SK-N-SH (cell line): Measurements from ENCODE around the gene DSCAML1. TPM values are rescaled to one million over a fixed set of nuclear protein-coding genes. Genes with fewer than 3 reads are reported as not detected.

Experiments used
- CTCF ChIA-PET: fragments of 300-600, 350-600 bp; formaldehyde crosslinking; extraction: SDS; loops from one replicate; lab custom pipeline; 2021; lab: Yijun Ruan, JAX
- POLR2A ChIA-PET: fragments of 350-600 bp; sonication (Branson Sonifier 250); formaldehyde crosslinking; extraction: SDS; loops from one replicate; lab custom pipeline; 2020; ENCODE audit warnings: antibody characterized with exemption, inconsistent platforms; lab: Yijun Ruan, JAX
- DNase-seq: peaks from one replicate; pipeline ENCODE4 v3.0.0; 2012
- H2AFZ ChIP-seq: fragments of 200-600 bp; sonication (generic); 2 replicates; pipeline ENCODE4 v1.8.1; 2016; ENCODE audit warnings: antibody characterized with exemption, mild to moderate bottlenecking, low read depth
- H3F3A ChIP-seq: fragments of 200-600 bp; sonication (generic); replicated peaks from 2 replicates; pipeline ENCODE3; 2016; ENCODE audit warnings: antibody characterized with exemption, mild to moderate bottlenecking; ENCODE audit not compliant: insufficient read depth
- H3K27ac ChIP-seq, 2 experiments: fragments of 200-500 bp in 1 of 2; fragments of 200-600 bp in 1 of 2; sonication (Bioruptor generic) in 1 of 2; sonication (generic), shearing (Covaris generic) in 1 of 2; 2 replicates each; pipeline versions ENCODE4 v1.5.1 to v1.6.1; 2014 to 2016; ENCODE audit warnings: low read depth in 2 of 2, inconsistent platforms in 1 of 2, low read length in 1 of 2, mild to moderate bottlenecking in 1 of 2, mixed read lengths in 1 of 2
- H3K27me3 ChIP-seq: fragments of 200-600 bp; sonication (generic), shearing (Covaris generic); 2 replicates; pipeline ENCODE4 v1.6.1; 2016; ENCODE audit warnings: mixed run types; ENCODE audit not compliant: insufficient read depth
- H3K36me3 ChIP-seq, 2 experiments: fragments of 200-500 bp in 1 of 2; fragments of 200-600 bp in 1 of 2; sonication (Bioruptor generic) in 1 of 2; sonication (generic) in 1 of 2; replicated peaks in 1 of 2; 2 replicates each; pipeline versions ENCODE3 to v1.5.1; 2014 to 2016; ENCODE audit warnings: low read length in 1 of 2, mild to moderate bottlenecking in 1 of 2; ENCODE audit not compliant: insufficient read depth in 2 of 2, control insufficient read depth in 1 of 2
- H3K4me1 ChIP-seq, 2 experiments: fragments of 200-500 bp in 1 of 2; fragments of 200-600 bp in 1 of 2; sonication (Bioruptor generic) in 1 of 2; sonication (generic), shearing (Covaris generic) in 1 of 2; 2 replicates each; pipeline versions ENCODE4 v1.5.1 to v1.6.1; 2014 to 2016; ENCODE audit warnings: low read depth in 1 of 2, low read length in 1 of 2, mixed run types in 1 of 2; ENCODE audit not compliant: insufficient read depth in 2 of 2, control insufficient read depth in 1 of 2
- H3K4me2 ChIP-seq: fragments of 200-600 bp; sonication (generic), shearing (Covaris generic); 2 replicates; pipeline ENCODE4 v1.6.1; 2017; ENCODE audit warnings: mixed run types
- H3K4me3 ChIP-seq, 2 experiments: fragments of 200-500 bp in 1 of 2; fragments of 200-600 bp in 1 of 2; sonication (Bioruptor generic) in 1 of 2; sonication (generic), shearing (Covaris generic) in 1 of 2; 2 replicates each; pipeline versions ENCODE4 v1.5.1 to v1.8.1; 2014 to 2016; ENCODE audit warnings: low read depth in 2 of 2, inconsistent platforms in 1 of 2, low read length in 1 of 2, mild to moderate bottlenecking in 1 of 2, mixed read lengths in 1 of 2, moderate library complexity in 1 of 2
- H3K79me2 ChIP-seq: fragments of 200-600 bp; sonication (generic); 2 replicates; pipeline ENCODE4 v1.8.1; 2017; ENCODE audit warnings: mild to moderate bottlenecking; ENCODE audit not compliant: insufficient read depth
- H3K9ac ChIP-seq: fragments of 200-600 bp; sonication (generic); 2 replicates; pipeline ENCODE4 v1.6.1; 2017; ENCODE audit warnings: mixed run types
- H3K9me2 ChIP-seq: fragments of 200-600 bp; sonication (generic); 2 replicates; pipeline ENCODE4 v1.6.1; 2017; ENCODE audit warnings: mixed run types
- H3K9me3 ChIP-seq: fragments of 200-600 bp; sonication (generic); 2 replicates; pipeline ENCODE4 v1.6.1; 2017; ENCODE audit warnings: mixed run types, mild to moderate bottlenecking, moderate library complexity
- H4K20me1 ChIP-seq: fragments of 200-600 bp; sonication (generic); 2 replicates; pipeline ENCODE4 v1.6.1; 2017; ENCODE audit warnings: mild to moderate bottlenecking, mixed run types; ENCODE audit not compliant: insufficient read depth
- CHD2 ChIP-seq: fragments of 150-350 bp; IDR thresholded peaks from 2 replicates; pipeline ENCODE4 v1.6.1; 2018; ENCODE audit warnings: low read length; ENCODE audit not compliant: partially characterized antibody
- EP300 ChIP-seq, 2 experiments: IDR thresholded peaks; 2 replicates each; pipeline versions ENCODE4 v1.4.0 to v1.6.1; 2012; ENCODE audit warnings: borderline replicate concordance in 1 of 2, low read depth in 1 of 2, low read length in 1 of 2
- FOXM1 ChIP-seq: IDR thresholded peaks from 2 replicates; pipeline ENCODE4 v1.4.0; 2012; ENCODE audit warnings: low read depth, mild to moderate bottlenecking
- GABPA ChIP-seq: IDR thresholded peaks from 2 replicates; pipeline ENCODE4 v1.4.0; 2012; ENCODE audit warnings: low read depth, mild to moderate bottlenecking
- GATA2 ChIP-seq: sonication (generic); formaldehyde crosslinking; IDR thresholded peaks from 2 replicates; pipeline ENCODE4 v1.5.0; 2020; ENCODE audit warnings: mild to moderate bottlenecking, missing genetic modification reagents
- JUND ChIP-seq: IDR thresholded peaks from 2 replicates; pipeline ENCODE4 v1.4.0; 2012
- MEF2A ChIP-seq: IDR thresholded peaks from 2 replicates; pipeline ENCODE4 v1.4.0; 2012; ENCODE audit warnings: low read depth, borderline replicate concordance
- MXI1 ChIP-seq: IDR thresholded peaks from 2 replicates; pipeline ENCODE4 v1.6.1; 2012; ENCODE audit warnings: mild to moderate bottlenecking, low read depth, low read length, improper control_type of control experiment
- POLR2AphosphoS5 ChIP-seq: IDR thresholded peaks from 2 replicates; pipeline ENCODE4 v1.6.1; 2012; ENCODE audit warnings: low read depth, low read length
- RAD21 ChIP-seq: IDR thresholded peaks from 2 replicates; pipeline ENCODE4 v1.6.1; 2012; ENCODE audit warnings: mild to moderate bottlenecking, low read length
- RCOR1 ChIP-seq: fragments of 150-350 bp; IDR thresholded peaks from 2 replicates; pipeline ENCODE4 v1.6.1; 2017; ENCODE audit warnings: antibody characterized with exemption, low read length
- RFX5 ChIP-seq: IDR thresholded peaks from 2 replicates; pipeline ENCODE4 v1.6.1; 2012; ENCODE audit warnings: mild to moderate bottlenecking, improper control_type of control experiment, low read length
- RXRA ChIP-seq: IDR thresholded peaks from 2 replicates; pipeline ENCODE4 v1.4.0; 2012; ENCODE audit warnings: low read depth, mild to moderate bottlenecking, borderline replicate concordance
- SIN3A ChIP-seq: IDR thresholded peaks from 2 replicates; pipeline ENCODE4 v1.6.1; 2012; ENCODE audit warnings: low read depth, mild to moderate bottlenecking, low read length, moderate library complexity, borderline replicate concordance
- SMC3 ChIP-seq: IDR thresholded peaks from 2 replicates; pipeline ENCODE4 v1.6.1; 2012; ENCODE audit warnings: low read depth, low read length, improper control_type of control experiment
- TEAD4 ChIP-seq: IDR thresholded peaks from 2 replicates; pipeline ENCODE4 v1.4.0; 2012; ENCODE audit warnings: mild to moderate bottlenecking, borderline replicate concordance; ENCODE audit not compliant: insufficient read depth
- WGBS: methylation state at CpG from one replicate; pipeline ENCODE4 v1.1.6; 2017; ENCODE audit warnings: low lambda C conversion rate; 5-methylcytosine and 5-hydroxymethylcytosine counted together
- polyA plus RNA-seq, 3 experiments: library from polyadenylated mRNA; depleted of rRNA; stranded (reverse); fragments of >200 nt; gene quantifications; 2 replicates each; pipeline ENCODE4 v1.2.3, GENCODE V29; 2012
- TF ChIP-seq, protein P1 (sequence below): IDR thresholded peaks from 2 replicates; pipeline ENCODE4 v1.4.0; 2012; ENCODE audit warnings: low read depth
- TF ChIP-seq, protein P2 (sequence below): IDR thresholded peaks from 2 replicates; pipeline ENCODE4; 2012
- TF ChIP-seq, protein P3 (sequence below): IDR thresholded peaks from 2 replicates; pipeline ENCODE4 v1.4.0; 2012; ENCODE audit warnings: low read depth, borderline replicate concordance
- TF ChIP-seq, protein P4 (sequence below): IDR thresholded peaks from 2 replicates; pipeline ENCODE4 v1.4.0; 2012; ENCODE audit warnings: low read depth, borderline replicate concordance

Gene DSCAML1
- polyA plus RNA-seq, 1 of the 3 experiments (the other 2 are of a cell fraction), result not detected

DNA sequence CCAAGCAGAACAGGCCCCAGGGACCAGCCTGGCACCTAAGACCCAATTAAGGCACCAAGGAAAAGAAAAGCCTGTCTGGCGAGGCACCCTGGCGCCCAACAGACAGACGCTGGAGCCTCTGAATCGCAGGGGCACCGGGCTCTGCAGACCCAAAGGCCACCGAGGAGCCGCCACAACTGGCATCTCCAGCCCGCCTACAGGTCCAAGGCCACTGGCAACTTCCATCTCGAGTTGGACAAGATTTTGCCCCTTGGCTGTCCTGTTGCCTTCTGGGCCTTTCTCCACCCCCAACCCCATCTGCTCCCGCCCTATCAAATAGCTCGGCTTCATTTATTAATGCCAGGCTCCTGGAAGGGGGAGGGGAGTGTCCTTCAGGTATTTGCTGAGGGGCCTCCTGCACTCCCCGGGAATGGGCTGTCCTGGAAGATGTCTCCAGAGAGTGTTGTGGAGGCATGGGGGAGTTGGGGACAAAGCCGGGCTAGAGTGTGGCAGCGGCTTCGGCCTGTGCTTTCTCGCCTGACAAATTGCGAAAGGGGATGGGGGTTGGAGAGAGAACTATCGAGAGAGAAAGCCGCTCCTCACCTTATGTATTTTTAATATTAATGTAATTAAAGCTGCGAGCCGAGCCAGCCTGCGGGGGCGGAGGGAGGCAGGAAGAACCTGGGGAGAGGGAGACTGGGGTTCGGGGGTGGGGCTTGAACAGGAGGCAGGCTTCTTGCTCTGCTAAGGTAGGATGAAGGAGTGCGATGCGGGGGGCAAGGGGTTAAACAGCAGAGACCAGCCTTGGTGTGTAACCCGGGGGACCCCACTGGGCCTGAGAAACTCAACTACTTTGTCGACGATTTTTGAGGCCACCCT lies 2.0 kb downstream of the DSCAML1 start:
- WGBS, result 64% methylated on average over 22 of the region's 29 CpGs
- no peaks in the 10 kb centered on the region for H3F3A ChIP-seq

DNA sequence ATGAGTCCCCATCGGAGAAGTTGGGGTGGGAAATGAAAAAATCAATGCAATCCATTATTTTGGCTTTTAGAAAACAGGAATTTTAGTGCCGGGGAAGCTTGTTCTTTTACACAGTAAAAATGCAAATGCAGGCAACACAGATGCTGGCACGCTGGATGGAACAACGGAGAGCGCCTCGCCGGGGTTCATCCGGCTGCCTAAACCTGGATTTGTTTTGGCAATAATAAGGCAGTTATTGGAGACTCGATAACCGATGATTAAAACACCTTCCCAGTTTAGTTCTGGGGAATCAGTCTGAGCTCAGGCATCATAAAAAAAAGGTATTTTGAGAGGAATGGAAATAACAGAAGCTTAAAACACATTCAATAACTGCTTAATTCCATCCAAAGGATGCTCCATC lies 2.9 kb downstream of the DSCAML1 start:
- ChIA-PET CTCF (interaction anchor here (0.9 to 5.6 kb wide), 7 partner anchors 10 to 368 kb away, joined by 3 to 46 read pairs (median 5); no protein-coding TSS in a partner anchor), POLR2A (no interaction called here)
- TF ChIP-seq JUND (no peak), RXRA (no peak), RCOR1 (no peak), MXI1 (no peak), RAD21 (no peak), EP300 (IDR thresholded peaks at IDR 0.05; ENCODE audit: borderline replicate concordance in 1 of 2, low read depth in 1 of 2, low read length in 1 of 2) (no peak), SIN3A (no peak), GABPA (no peak), TEAD4 (no peak), RFX5 (no peak), CHD2 (no peak), MEF2A (no peak), FOXM1 (no peak), GATA2 (CRISPR knock-in tag) (no peak), SMC3 (no peak)
- TF ChIP-seq, protein P1, sequence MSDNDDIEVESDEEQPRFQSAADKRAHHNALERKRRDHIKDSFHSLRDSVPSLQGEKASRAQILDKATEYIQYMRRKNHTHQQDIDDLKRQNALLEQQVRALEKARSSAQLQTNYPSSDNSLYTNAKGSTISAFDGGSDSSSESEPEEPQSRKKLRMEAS, result no peak
- TF ChIP-seq, protein P2, sequence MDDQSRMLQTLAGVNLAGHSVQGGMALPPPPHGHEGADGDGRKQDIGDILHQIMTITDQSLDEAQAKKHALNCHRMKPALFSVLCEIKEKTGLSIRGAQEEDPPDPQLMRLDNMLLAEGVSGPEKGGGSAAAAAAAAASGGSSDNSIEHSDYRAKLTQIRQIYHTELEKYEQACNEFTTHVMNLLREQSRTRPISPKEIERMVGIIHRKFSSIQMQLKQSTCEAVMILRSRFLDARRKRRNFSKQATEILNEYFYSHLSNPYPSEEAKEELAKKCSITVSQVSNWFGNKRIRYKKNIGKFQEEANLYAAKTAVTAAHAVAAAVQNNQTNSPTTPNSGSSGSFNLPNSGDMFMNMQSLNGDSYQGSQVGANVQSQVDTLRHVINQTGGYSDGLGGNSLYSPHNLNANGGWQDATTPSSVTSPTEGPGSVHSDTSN, result no peak
- TF ChIP-seq, protein P3, sequence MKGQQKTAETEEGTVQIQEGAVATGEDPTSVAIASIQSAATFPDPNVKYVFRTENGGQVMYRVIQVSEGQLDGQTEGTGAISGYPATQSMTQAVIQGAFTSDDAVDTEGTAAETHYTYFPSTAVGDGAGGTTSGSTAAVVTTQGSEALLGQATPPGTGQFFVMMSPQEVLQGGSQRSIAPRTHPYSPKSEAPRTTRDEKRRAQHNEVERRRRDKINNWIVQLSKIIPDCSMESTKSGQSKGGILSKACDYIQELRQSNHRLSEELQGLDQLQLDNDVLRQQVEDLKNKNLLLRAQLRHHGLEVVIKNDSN, result no peak
- TF ChIP-seq, protein P4, sequence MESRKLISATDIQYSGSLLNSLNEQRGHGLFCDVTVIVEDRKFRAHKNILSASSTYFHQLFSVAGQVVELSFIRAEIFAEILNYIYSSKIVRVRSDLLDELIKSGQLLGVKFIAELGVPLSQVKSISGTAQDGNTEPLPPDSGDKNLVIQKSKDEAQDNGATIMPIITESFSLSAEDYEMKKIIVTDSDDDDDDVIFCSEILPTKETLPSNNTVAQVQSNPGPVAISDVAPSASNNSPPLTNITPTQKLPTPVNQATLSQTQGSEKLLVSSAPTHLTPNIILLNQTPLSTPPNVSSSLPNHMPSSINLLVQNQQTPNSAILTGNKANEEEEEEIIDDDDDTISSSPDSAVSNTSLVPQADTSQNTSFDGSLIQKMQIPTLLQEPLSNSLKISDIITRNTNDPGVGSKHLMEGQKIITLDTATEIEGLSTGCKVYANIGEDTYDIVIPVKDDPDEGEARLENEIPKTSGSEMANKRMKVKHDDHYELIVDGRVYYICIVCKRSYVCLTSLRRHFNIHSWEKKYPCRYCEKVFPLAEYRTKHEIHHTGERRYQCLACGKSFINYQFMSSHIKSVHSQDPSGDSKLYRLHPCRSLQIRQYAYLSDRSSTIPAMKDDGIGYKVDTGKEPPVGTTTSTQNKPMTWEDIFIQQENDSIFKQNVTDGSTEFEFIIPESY, result no peak

More for the DNA sequence above, 2.0 kb downstream of the DSCAML1 start:
- Histone ChIP-seq H3K9me2 (no peaks in the 10 kb centered on the region), H3K79me2 (no peaks in the 10 kb centered on the region), H3K4me1 (peaks cover 0 to 14% of the 10 kb centered on the region in 2 experiments; a peak in 1 of 4 replicates), H3K9ac (no peak overlapping the region), H3K4me2 (no peak overlapping the region), H3K27me3 (peaks cover 28% of the 10 kb centered on the region), H4K20me1 (no peaks in the 10 kb centered on the region), H3K4me3 (no peak overlapping the region), H3K27ac (no peak overlapping the region), H2AFZ (no peak overlapping the region), H3K36me3 (no peaks in the 10 kb centered on the region), H3K9me3 (no peaks in the 10 kb centered on the region)
- POLR2A ChIA-PET, result no interaction called here
- no peak for DNase-seq
- CTCF ChIA-PET, result interaction anchor here (0.6 to 5.6 kb wide), 6 partner anchors 9 to 379 kb away, joined by 3 to 46 read pairs (median 6); no protein-coding TSS in a partner anchor
- TF ChIP-seq POLR2AphosphoS5 (no peak), SMC3 (no peak), RCOR1 (no peak), CHD2 (no peak)

More for the DNA sequence above, 2.9 kb downstream of the DSCAML1 start:
- Histone ChIP-seq H3K4me3 (no peak overlapping the region), H3K4me2 (no peak overlapping the region), H3K4me1 (peaks cover 0 to 14% of the 10 kb centered on the region in 2 experiments; a peak in 1 of 4 replicates), H3K9ac (no peak overlapping the region), H4K20me1 (no peaks in the 10 kb centered on the region), H3K79me2 (no peaks in the 10 kb centered on the region), H3K27me3 (peaks cover 24% of the 10 kb centered on the region), H3K9me2 (no peaks in the 10 kb centered on the region), H3F3A (no peaks in the 10 kb centered on the region), H2AFZ (no peak overlapping the region), H3K9me3 (no peaks in the 10 kb centered on the region), H3K27ac (no peak overlapping the region), H3K36me3 (no peaks in the 10 kb centered on the region)
- 73% methylated on average over 10 of the region's 10 CpGs for WGBS
- DNase-seq, result no peak
